T-helper 2 cell treated with Interferon-gamma antibody and Interleukin-4, amounts not matched to agents 100 ng/mL and 5 ng/mL, for 36 hours (primary cell): ENCODE measurements around the gene OR10G6. TPM values are rescaled to one million over a fixed set of nuclear protein-coding genes. Genes with fewer than 3 reads are reported as not detected.
"Not testable (repeated sequence)": the region's sequence is repeated elsewhere in the genome, so short reads cannot be mapped to it uniquely, and the experiment has no call there.

Source experiments
- intact Hi-C: fragments of 100-400 bp; cut with micrococcal nuclease; formaldehyde crosslinking; loops from one replicate; pipeline ENCODE4 v1.15.1; 2023
- total RNA-seq: library from RNA; stranded (reverse); gene quantifications from 2 replicates; pipeline ENCODE4 v1.2.3, GENCODE V29; 2022

Gene OR10G6, protein sequence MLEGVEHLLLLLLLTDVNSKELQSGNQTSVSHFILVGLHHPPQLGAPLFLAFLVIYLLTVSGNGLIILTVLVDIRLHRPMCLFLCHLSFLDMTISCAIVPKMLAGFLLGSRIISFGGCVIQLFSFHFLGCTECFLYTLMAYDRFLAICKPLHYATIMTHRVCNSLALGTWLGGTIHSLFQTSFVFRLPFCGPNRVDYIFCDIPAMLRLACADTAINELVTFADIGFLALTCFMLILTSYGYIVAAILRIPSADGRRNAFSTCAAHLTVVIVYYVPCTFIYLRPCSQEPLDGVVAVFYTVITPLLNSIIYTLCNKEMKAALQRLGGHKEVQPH
- total RNA-seq, result not detected in 2 replicates

DNA sequence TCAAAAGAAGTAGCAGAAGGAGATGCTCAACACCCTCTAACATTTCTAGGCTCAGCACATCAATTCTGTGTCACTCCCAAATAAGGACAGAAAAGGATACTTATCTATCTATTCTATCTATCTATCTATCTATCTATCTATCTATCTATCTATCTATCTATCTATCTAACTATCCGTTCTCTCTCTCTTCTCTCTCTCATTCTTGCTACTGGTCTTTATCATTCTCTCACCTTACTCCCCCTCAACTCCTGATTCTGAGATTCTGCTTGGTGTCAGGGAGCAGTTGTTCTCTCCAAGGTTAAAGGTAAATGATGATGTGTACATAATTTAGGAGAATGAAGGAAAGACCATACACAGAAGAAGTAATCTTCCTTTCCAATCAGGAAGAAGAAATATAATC lies at the start of gene OR10G6:
OR10G6 (minus strand) TSS at position 43 of the 400 bp plus-strand sequence; CDS start at position 43, 0 bp downstream.
- intact Hi-C loops, result no loop called here

DNA sequence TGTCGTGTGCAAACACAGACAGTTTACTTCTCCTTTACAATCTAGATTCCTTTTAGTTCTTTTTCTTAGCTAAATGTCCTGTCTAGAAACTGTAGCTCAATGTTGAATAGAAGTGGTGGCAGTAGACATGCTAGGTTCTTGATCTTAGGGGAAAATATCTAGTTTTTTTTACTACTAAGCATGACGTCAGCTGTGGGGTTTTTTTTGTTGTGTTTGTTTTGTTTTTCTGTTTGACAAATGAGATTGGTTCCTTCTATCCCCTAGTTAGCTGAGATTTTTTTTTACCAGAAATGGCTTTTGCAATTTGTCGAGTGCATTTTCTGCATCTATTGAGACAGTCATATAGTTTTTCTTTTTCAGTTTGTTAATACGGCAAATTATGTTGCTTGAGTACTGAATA lies 48.5 kb upstream of the OR10G6 start:
- intact Hi-C loops, result no loop called here

DNA sequence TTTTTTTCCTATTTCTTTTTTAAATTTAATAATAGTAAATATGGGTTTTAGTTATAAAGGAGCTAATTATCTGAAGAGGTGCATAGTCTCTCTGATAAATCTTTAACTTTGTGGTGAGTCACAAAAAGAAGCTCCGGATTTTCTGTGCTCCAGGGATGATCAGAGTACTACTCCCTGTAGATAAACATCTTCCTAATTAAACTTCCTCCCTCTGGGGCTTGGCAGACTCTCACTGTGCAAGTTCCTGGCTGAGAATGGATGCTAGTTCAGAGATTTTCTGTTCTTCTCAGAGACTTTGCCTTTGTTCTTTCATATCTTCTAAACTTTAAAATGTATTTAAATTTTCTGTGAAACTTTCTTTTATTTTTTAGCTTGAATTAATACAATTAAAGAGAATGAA lies 46.3 kb upstream of the OR10G6 start, which contains the start of gene OR10G7:
OR10G7 (minus strand) TSS at position 72 of the 400 bp plus-strand sequence. CDS start 2,324 bp downstream, outside the sequence.
- intact Hi-C loops, result no loop called here

DNA sequence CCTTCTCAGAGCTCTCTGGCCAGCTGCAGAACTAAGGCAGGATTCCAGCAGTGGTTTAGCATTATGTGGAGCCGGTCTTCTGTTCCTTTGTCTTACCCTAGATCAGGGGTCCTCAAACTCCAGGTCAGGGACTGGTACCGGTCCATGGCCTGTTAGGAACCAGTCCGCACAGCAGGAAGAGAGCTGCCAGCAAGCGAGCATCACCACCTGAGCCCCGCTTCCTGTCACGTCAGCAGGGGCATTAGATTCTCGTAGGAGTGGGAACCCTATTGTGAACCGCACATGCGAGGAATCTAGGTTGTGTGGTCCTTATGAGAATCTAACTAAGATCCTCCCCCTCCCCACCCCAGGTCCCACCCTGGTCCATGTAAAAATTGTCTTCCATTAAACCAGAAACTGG lies 44.6 kb upstream of the OR10G6 start:
- intact Hi-C loops, result no loop called here

DNA sequence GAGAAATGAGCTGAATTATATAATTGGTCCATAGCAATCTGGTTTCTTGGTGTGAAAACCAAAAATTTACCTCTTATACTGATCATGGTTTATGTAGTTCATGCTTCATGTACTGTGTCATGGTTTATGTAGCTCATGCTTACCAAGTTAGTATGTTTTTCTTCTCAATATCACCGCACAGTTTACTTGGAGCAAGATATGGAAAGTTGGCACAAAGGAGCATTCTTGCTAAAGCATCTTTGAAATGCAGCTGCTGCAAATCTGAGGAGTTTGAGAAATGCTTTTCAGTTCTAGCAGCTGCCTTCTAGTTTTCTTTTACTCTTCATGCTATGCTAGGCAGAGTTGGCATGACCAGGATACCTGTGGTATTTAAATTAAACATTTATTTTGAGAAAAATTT lies 41.7 kb upstream of the OR10G6 start:
- intact Hi-C loops, result no loop called here

DNA sequence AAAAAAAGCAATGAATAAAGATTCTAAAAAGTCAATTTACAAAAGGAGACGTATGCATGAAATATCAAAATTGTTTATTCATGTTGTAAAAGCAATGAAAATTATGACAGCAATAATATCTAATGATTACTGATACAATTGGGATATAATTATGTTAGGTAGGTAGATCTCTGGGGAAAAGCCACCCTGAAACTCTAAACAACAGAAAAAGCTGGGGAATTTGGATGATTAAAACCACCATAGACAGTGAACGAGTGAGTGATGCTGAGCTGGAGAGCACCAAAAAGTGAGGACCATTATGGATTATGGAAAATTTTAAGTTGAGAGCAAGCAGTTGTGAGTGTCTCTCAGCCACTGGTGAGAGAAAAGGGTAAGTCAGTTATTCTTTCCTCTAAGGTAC lies 31.5 kb upstream of the OR10G6 start, which contains the start of gene OR10G8:
OR10G8 (plus strand) TSS at position 301 of the 400 bp plus-strand sequence. CDS start 2,825 bp downstream, outside the sequence.
- intact Hi-C loops, result no loop called here

DNA sequence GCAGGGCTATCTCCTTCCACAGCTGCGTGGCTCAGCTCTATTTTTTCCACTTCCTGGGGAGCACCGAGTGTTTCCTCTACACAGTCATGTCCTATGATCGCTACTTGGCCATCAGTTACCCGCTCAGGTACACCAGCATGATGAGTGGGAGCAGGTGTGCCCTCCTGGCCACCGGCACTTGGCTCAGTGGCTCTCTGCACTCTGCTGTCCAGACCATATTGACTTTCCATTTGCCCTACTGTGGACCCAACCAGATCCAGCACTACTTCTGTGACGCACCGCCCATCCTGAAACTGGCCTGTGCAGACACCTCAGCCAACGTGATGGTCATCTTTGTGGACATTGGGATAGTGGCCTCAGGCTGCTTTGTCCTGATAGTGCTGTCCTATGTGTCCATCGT lies 20.9 kb upstream of the OR10G6 start:
- intact Hi-C loops, result not testable (repeated sequence)

DNA sequence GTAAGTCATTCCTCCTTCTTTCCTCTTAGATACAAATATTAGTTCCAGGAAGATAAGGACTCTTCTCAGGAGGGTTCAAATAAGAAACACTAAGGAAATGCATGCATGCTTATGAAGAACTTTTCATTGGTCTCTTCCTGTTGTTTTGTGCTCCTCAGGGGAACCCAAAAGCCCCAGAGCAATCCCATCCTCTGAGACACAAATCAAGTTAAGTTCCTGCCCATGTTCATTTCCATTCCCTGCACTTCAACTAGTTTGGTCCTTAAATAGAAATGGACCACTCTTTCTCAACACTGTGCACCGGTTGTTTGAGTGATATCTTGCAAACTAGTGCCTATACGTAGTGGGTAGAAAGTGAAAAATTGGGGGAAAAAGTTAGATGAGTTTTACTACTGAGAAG lies 17.7 kb upstream of the OR10G6 start, which contains the start of gene OR10G4:
OR10G4 (plus strand) TSS at position 301 of the 400 bp plus-strand sequence. CDS start 2,578 bp downstream, outside the sequence.
- intact Hi-C loops, result no loop called here

DNA sequence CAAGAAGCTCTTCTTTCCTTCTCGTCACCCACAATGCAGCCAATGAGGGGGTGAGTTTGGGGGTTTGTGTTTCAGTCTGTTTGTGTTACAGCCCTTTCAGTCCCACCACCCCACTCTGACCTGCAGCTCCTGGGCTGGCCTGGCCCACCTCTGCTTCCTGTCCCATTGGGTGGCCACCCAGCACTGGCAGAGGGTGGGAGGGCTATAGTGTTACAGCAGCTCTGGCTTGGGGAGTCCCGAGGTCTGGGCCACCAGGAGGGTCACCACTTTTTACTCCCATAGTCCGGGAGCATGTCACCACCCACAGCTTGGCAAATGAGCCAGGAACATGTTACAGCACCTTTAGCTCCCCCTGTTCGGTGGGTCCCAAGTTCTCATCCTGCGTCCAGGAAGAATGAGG lies 15.7 kb downstream of the OR10G6 start:
- intact Hi-C loops, result loop anchor here (10.0 kb wide), 1 partner anchor 195 kb away; no protein-coding TSS in a partner anchor

DNA sequence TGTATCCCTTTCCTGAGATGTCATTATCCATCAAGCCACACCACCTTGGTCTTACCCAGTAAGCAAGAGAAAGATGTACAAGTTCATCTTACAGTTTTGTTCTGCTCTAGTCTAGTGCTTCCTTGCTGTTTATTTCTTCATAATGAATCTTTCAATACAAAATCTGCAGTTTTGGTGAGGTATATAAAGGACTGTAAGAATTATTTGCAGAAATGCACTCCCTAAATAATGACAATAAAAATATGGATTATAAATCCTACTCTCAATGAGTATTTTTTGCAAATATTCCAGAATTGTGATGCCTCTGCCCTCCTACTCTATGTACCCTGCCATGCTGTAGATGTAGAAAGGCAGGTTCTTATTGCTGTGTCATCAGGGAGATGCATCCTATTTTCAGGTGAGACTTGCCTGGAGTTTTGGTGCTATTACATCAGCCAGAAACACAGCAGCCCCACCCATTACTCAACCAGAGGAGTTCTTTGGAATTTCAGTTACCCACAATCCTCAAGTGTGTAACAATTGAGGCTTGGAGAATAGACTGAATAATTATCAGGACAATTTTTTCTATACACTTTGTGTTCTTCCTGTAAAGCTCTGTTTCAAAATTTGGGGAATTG lies 17.1 kb downstream of the OR10G6 start, which contains the start of gene OR10S1:
OR10S1 (minus strand) TSS at position 51 of the 617 bp plus-strand sequence. CDS start 117 bp downstream, outside the sequence.
- intact Hi-C loops, result loop anchor here (10.0 kb wide), 1 partner anchor 193 kb away; no protein-coding TSS in a partner anchor

DNA sequence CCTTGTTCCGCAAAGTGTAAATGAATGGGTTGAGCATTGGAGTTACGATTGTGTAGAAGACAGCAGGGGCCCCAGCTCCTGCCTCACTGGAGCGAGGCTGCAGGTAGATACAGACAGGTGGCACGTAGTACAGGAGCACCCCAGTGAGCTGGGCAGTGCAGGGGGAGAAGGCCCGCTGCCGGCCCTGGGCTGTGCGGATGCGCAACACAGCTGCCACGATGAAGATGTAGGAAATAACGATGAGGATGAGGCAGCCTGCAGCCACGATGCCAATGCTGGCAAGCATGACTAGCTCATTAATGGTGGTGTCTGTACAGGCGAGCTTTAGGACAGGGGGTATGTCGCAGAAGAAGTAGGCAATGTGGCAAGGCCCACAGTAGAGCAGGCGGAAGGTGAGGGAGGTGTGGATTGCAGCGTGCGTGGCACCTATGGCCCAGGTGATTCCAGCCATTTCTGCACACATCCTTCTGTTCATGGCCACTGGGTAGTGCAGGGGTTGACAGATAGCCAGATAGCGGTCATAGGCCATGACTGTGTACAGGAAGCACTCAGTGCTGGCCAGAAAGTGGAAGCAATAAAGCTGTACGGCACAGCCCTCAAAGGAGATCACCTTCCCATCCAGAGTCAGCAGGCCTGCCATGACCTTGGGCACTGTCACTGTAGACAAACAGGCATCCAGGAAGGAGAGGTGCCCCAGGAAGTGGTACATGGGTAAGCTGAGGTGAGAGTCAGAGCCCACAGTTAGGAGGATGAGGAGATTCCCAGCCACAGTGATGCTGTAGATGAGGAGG lies 18.0 kb downstream of the OR10G6 start:
- intact Hi-C loops, result loop anchor here (10.0 kb wide), 1 partner anchor 192 kb away; no protein-coding TSS in a partner anchor

DNA sequence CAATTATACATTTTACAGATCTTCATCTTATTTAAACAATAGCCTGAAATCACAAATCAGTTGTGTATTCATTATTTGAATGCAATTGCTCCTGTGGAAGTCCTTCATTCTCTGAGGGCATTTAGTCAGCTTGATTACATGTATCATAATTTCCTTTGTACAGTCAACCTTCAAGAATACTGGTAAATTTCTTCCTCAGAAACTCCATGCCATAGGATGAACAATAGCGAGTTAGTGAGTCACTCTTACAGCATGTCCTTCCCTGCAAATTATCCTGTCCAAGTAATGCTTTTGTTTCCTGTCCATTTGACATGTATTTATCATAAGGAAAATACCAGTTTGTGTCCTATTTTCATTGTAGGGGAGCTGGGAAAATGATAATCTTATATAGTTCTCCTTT lies 21.1 kb downstream of the OR10G6 start:
- intact Hi-C loops, result loop anchor here (10.0 kb wide), 1 partner anchor 189 kb away; no protein-coding TSS in a partner anchor

DNA sequence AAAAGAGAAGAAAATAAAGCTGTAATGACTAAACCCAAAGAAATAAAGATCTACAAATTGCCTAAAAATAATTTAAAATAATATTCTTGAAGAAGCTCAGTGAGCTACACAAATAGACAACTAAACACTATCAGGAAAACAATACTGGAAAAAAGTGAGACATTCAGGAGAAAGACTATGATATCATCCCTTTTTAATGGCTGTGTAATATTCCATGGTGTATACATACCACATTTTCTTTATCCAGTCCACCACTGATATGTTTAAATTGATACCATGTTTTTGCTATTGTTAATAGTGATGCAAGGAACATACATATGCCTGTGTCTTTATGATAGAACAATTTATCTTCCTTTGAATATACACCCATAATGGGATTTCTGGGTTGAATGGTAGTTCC lies 38.2 kb downstream of the OR10G6 start:
- intact Hi-C loops, result no loop called here

DNA sequence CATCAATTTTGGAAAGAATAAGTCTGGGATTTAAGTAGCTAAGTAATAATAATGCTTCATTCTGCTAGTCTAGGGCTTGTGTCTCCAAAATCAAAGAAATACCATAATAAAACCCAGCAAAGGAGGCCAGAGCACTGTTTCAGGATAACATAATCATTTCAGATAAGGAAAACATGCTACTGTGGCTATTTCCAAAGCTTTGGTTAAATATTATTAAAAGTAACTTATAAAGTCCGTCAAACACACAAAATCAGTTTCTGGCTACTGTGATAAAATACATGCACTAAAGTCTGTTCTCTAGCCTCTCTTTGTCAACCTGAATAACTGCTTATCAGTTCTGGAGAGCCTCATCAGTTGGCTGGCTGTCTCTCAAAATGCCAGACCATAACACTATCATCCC lies 49.8 kb downstream of the OR10G6 start:
- intact Hi-C loops, result no loop called here

Other genes starting within 250 kb of the OR10G6 start
- not detected in 2 replicates for gene OR6X1, start 240.6 kb downstream of the OR10G6 start, total RNA-seq
- not detected in 2 replicates for gene OR6M1, start 188.8 kb downstream of the OR10G6 start, total RNA-seq
- not detected in 2 replicates for gene TMEM225, start 109.5 kb downstream of the OR10G6 start, total RNA-seq
- gene OR8D4, start 93.0 kb downstream of the OR10G6 start, total RNA-seq, result not detected in 2 replicates
- gene OR4D5, start 55.5 kb downstream of the OR10G6 start, total RNA-seq, result not detected in 2 replicates
- not detected in 2 replicates for gene OR6T1, start 51.3 kb downstream of the OR10G6 start, total RNA-seq
- gene OR10S1, start 17.4 kb downstream of the OR10G6 start, total RNA-seq, result not detected in 2 replicates
- not detected in 2 replicates for gene OR10G4, start 17.8 kb upstream of the OR10G6 start, total RNA-seq
- gene OR10G9, start 27.9 kb upstream of the OR10G6 start, total RNA-seq, result not detected in 2 replicates
- not detected in 2 replicates for gene OR10G8, start 31.6 kb upstream of the OR10G6 start, total RNA-seq
- gene OR10G7, start 46.2 kb upstream of the OR10G6 start, total RNA-seq, result not detected in 2 replicates
- 4.3 and 4.5 TPM in 2 replicates for gene VWA5A, start 120.3 kb upstream of the OR10G6 start, total RNA-seq
- not detected in 2 replicates for gene OR10D3, start 188.2 kb upstream of the OR10G6 start, total RNA-seq
- gene OR8G1, start 245.9 kb upstream of the OR10G6 start, total RNA-seq, result not detected in 2 replicates